A549 (cell line): Measurements from ENCODE around the gene SELPLG. TPM values are rescaled to one million over a fixed set of nuclear protein-coding genes. Genes with fewer than 3 reads are reported as not detected.

ENCODE experiments used
- ATAC-seq, 2 experiments: fragments of 200-7000 bp in 1 of 2; fragments of >200 bp in 1 of 2; cut with Nextera tagmentation in 1 of 2; cut with Tn5 transposase in 1 of 2; 3 replicates each; pipeline versions ENCODE4 v1.8.0 to v1.9.1; 2018 to 2020; ENCODE audit warnings: mild to moderate bottlenecking in 1 of 2, moderate library complexity in 1 of 2
- CTCF ChIA-PET: fragments of 300-600 bp; sonication (Branson Sonifier 250); formaldehyde crosslinking; extraction: SDS; loops from one replicate; lab custom pipeline; 2021; ENCODE audit warnings: antibody characterized with exemption, inconsistent platforms; lab: Yijun Ruan, JAX
- POLR2A ChIA-PET: fragments of 350-600 bp; formaldehyde crosslinking; extraction: SDS; loops from one replicate; lab custom pipeline; 2021; ENCODE audit warnings: antibody characterized with exemption, inconsistent platforms; lab: Yijun Ruan, JAX
- DNase-seq, 2 experiments: peaks; one replicate each; pipeline versions ENCODE4 v3.0.0 to v3.0.0-alpha.2; 2011 to 2016; ENCODE audit warnings: low read depth in 1 of 2, low spot score in 1 of 2
- FAIRE-seq: peaks from 2 replicates; lab custom pipeline; 2011; peaks lifted over from hg19 to GRCh38; lab: Jason Lieb, UNC
- H3K27ac ChIP-seq, 2 experiments: fragments of >200 bp; sonication (Bioruptor Twin); formaldehyde crosslinking; 3 replicates each; pipeline ENCODE4 v1.5.1; 2016 to 2017
- H3K4me1 ChIP-seq: fragments of >200 bp; sonication (Bioruptor Twin); formaldehyde crosslinking; 3 replicates; pipeline ENCODE4 v1.6.1; 2016
- H3K4me2 ChIP-seq: fragments of >200 bp; sonication (Bioruptor Twin); formaldehyde crosslinking; 3 replicates; pipeline ENCODE4 v1.6.1; 2016
- H3K4me3 ChIP-seq: fragments of >200 bp; sonication (Bioruptor Twin); formaldehyde crosslinking; 3 replicates; pipeline ENCODE4 v1.5.1; 2016
- H3K9me3 ChIP-seq: fragments of >200 bp; sonication (Bioruptor Twin); formaldehyde crosslinking; 3 replicates; pipeline ENCODE4 v1.6.1; 2016
- ATOH8 ChIP-seq: fragments of 250-450 bp; sonication (Bioruptor Pico); IDR thresholded peaks from 2 replicates; pipeline ENCODE4 v1.5.0; 2020; ENCODE audit warnings: low read depth, mild to moderate bottlenecking, moderate library complexity
- CBX8 ChIP-seq: fragments of 200-600 bp; sonication (generic); IDR thresholded peaks from 2 replicates; pipeline ENCODE4 v1.6.1; 2016
- CHD2 ChIP-seq: fragments of 150-350 bp; IDR thresholded peaks from 2 replicates; pipeline ENCODE4 v1.6.1; 2014; ENCODE audit warnings: low read length; ENCODE audit not compliant: partially characterized antibody
- EHF ChIP-seq: fragments of 250-450 bp; sonication (Bioruptor Pico); IDR thresholded peaks from 2 replicates; pipeline ENCODE4 v1.5.0; 2020; ENCODE audit warnings: mild to moderate bottlenecking
- EHMT2 ChIP-seq: fragments of 200-600 bp; sonication (generic); IDR thresholded peaks from 2 replicates; pipeline ENCODE4 v1.6.1; 2016; ENCODE audit warnings: antibody characterized with exemption, low read depth, mild to moderate bottlenecking, moderate library complexity
- EP300 ChIP-seq, 2 experiments: fragments of >200 bp; sonication (Bioruptor Twin); formaldehyde crosslinking; IDR thresholded peaks; 2 replicates in 1 of 2; 3 replicates in 1 of 2; pipeline ENCODE4 v1.6.1; 2016 to 2017
- HDAC2 ChIP-seq: fragments of 200-600 bp; sonication (generic); IDR thresholded peaks from 2 replicates; pipeline ENCODE4 v1.6.1; 2016
- HEYL ChIP-seq: fragments of 250-450 bp; sonication (Bioruptor Pico); IDR thresholded peaks from 2 replicates; pipeline ENCODE4 v1.8.0; 2021; ENCODE audit warnings: mild to moderate bottlenecking, moderate library complexity
- HOXB13 ChIP-seq: fragments of 250-450 bp; sonication (Bioruptor Pico); IDR thresholded peaks from 2 replicates; pipeline ENCODE4 v1.5.0; 2020; ENCODE audit warnings: low read depth, mild to moderate bottlenecking, moderate library complexity
- JUNB ChIP-seq: fragments of >200 bp; sonication (Bioruptor Twin); formaldehyde crosslinking; IDR thresholded peaks from 2 replicates; pipeline ENCODE4 v1.6.1; 2016
- NPAS2 ChIP-seq: fragments of 250-450 bp; sonication (Bioruptor Pico); IDR thresholded peaks from 2 replicates; pipeline ENCODE4 v1.8.0; 2022; ENCODE audit warnings: mild to moderate bottlenecking, moderate library complexity, borderline replicate concordance
- POLR2AphosphoS2 ChIP-seq: conservative IDR thresholded peaks from 2 replicates; pipeline ENCODE4 v1.6.1; 2012; ENCODE audit warnings: low read length, improper control_type of control experiment, inconsistent platforms
- RARB ChIP-seq: fragments of 250-450 bp; sonication (Bioruptor Pico); IDR thresholded peaks from 2 replicates; pipeline ENCODE4 v1.8.0; 2021; ENCODE audit warnings: mild to moderate bottlenecking, moderate library complexity
- RCOR1 ChIP-seq: fragments of 150-350 bp; IDR thresholded peaks from 2 replicates; pipeline ENCODE4 v1.6.1; 2014; ENCODE audit warnings: antibody characterized with exemption, low read length, low read depth
- SMC3 ChIP-seq: fragments of >200 bp; sonication (Bioruptor Twin); formaldehyde crosslinking; IDR thresholded peaks from 3 replicates; pipeline ENCODE4 v1.6.1; 2018; ENCODE audit warnings: inconsistent platforms
- SREBF2 ChIP-seq: fragments of 450-650 bp; IDR thresholded peaks from 2 replicates; pipeline ENCODE4 v1.6.1; 2014; ENCODE audit warnings: mild to moderate bottlenecking, moderate library complexity
- ZNF302 ChIP-seq: fragments of 250-450 bp; sonication (Bioruptor Pico); IDR thresholded peaks from 2 replicates; pipeline ENCODE4 v1.9.0; 2021; ENCODE audit warnings: inconsistent platforms, mild to moderate bottlenecking, moderate library complexity
- WGBS: methylation state at CpG from one replicate; pipeline ENCODE4 v1.1.6; 2017; ENCODE audit errors: missing lambda C conversion rate; 5-methylcytosine and 5-hydroxymethylcytosine counted together
- polyA plus RNA-seq, 4 experiments: library from polyadenylated mRNA; depleted of rRNA in 3 of 4; stranded (reverse); fragments of >200 nt; fragmentation: RNase III in 1 of 4; extraction: RNeasy Plus Mini Kit Qiagen cat#74134 plus additional on column Dnase treatment in 1 of 4; gene quantifications; 2 replicates in 3 of 4; 3 replicates in 1 of 4; pipeline ENCODE4 v1.2.3, GENCODE V29; 2011 to 2017
- TF ChIP-seq, protein P1 (sequence below): fragments of 250-450 bp; sonication (Bioruptor Pico); IDR thresholded peaks from 2 replicates; pipeline ENCODE4 v1.5.0; 2021; ENCODE audit warnings: mild to moderate bottlenecking, moderate library complexity, borderline replicate concordance
- TF ChIP-seq, protein P2 (sequence below): IDR thresholded peaks from 2 replicates; pipeline ENCODE4 v1.6.1; 2012
- TF ChIP-seq, protein P3 (sequence below): fragments of 150-350 bp; IDR thresholded peaks from 2 replicates; pipeline ENCODE4 v1.6.1; 2014; ENCODE audit warnings: low read depth, mild to moderate bottlenecking, low read length

Gene SELPLG
- polyA plus RNA-seq, 2 of the 4 experiments (the other 2 are of a cell fraction): 0.17 to 0.67 TPM

DNA sequence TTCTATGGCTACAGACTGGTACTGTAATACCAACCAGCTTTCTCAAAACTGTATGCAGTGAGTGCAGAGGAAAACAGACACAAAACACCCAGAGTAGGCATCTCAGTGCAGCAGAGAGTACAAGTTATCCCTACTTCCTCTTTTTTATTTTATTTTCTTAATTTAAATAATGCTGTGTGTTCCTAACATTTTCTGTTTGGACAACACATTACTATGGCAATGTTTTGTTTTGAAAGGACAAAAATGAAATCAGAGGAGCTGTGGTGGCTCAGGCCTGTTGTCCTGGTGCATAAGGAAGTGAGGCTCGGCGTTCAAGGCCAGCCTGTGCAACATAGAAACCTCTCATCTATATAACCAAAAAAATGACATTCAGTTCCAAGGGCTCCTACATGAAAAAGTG lies 33.7 kb upstream of the SELPLG start:
- ChIA-PET POLR2A (no interaction called here), CTCF (interaction anchor here (0.6 to 19.3 kb wide), 13 partner anchors 14 to 427 kb away, joined by 3 to 313 read pairs (median 4); no protein-coding TSS in a partner anchor)
- no peak for FAIRE-seq
- TF ChIP-seq RCOR1 (no peak), JUNB (no peak), POLR2AphosphoS2 (no peak), EP300 (IDR thresholded peaks at IDR 0.05) (no peak), HDAC2 (no peak), CHD2 (no peak), CBX8 (no peak), ZNF302 (no peak), RARB (CRISPR knock-in tag) (no peak), ATOH8 (CRISPR knock-in tag) (no peak), SREBF2 (no peak), HOXB13 (CRISPR knock-in tag) (no peak), EHF (CRISPR knock-in tag) (no peak), HEYL (CRISPR knock-in tag) (no peak), EHMT2 (no peak), NPAS2 (CRISPR knock-in tag) (no peak), SMC3 (no peak)
- TF ChIP-seq, protein P1, sequence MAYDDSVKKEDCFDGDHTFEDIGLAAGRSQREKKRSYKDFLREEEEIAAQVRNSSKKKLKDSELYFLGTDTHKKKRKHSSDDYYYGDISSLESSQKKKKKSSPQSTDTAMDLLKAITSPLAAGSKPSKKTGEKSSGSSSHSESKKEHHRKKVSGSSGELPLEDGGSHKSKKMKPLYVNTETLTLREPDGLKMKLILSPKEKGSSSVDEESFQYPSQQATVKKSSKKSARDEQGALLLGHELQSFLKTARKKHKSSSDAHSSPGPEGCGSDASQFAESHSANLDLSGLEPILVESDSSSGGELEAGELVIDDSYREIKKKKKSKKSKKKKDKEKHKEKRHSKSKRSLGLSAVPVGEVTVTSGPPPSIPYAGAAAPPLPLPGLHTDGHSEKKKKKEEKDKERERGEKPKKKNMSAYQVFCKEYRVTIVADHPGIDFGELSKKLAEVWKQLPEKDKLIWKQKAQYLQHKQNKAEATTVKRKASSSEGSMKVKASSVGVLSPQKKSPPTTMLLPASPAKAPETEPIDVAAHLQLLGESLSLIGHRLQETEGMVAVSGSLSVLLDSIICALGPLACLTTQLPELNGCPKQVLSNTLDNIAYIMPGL: no peak
- TF ChIP-seq, protein P2, sequence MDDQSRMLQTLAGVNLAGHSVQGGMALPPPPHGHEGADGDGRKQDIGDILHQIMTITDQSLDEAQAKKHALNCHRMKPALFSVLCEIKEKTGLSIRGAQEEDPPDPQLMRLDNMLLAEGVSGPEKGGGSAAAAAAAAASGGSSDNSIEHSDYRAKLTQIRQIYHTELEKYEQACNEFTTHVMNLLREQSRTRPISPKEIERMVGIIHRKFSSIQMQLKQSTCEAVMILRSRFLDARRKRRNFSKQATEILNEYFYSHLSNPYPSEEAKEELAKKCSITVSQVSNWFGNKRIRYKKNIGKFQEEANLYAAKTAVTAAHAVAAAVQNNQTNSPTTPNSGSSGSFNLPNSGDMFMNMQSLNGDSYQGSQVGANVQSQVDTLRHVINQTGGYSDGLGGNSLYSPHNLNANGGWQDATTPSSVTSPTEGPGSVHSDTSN: no peak
- TF ChIP-seq, protein P3, sequence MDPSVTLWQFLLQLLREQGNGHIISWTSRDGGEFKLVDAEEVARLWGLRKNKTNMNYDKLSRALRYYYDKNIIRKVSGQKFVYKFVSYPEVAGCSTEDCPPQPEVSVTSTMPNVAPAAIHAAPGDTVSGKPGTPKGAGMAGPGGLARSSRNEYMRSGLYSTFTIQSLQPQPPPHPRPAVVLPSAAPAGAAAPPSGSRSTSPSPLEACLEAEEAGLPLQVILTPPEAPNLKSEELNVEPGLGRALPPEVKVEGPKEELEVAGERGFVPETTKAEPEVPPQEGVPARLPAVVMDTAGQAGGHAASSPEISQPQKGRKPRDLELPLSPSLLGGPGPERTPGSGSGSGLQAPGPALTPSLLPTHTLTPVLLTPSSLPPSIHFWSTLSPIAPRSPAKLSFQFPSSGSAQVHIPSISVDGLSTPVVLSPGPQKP: no peak
- 87% methylated on average over 2 of the region's 2 CpGs for WGBS
- Histone ChIP-seq H3K4me2 (0 out of 3 replicates have a peak overlapping the region, but pooled peaks have one; percentile 2), H3K27ac (peak overlapping the region in 1 of 2 experiments; percentile 54; a peak in 2 of 6 replicates), H3K9me3 (no peaks in the 10 kb centered on the region), H3K4me3 (no peak overlapping the region), H3K4me1 (peaks cover 60% of the 10 kb centered on the region)
- DNase-seq: no peak
- peak in 1 of 2 experiments; percentile 10; a peak in 2 of 6 replicates for ATAC-seq

GRCh38 chr12:108666401-108666881 lies 32.7 kb upstream of the SELPLG start:
- no peak overlapping the region for H3K4me3 ChIP-seq
- CTCF ChIA-PET: interaction anchor here (0.7 to 19.3 kb wide), 14 partner anchors 13 to 428 kb away, joined by 3 to 313 read pairs (median 4); partner anchors contain the start of gene ALKBH2
- peak; percentile 43 to 50; a peak in 4 of 6 replicates for ATAC-seq
- TF ChIP-seq POLR2AphosphoS2 (peak; percentile 45; the same call in 1 of the 2 replicates), EHMT2 (no peak)
- TF ChIP-seq, all 56 proteins: peak for 1
- Histone ChIP-seq H3K9me3 (no peaks in the 10 kb centered on the region), H3K27ac (peak overlapping the region in 1 of 2 experiments; percentile 29; a peak in 4 of 6 replicates), H3K4me2 (peak overlapping the region; percentile 8; the same call in 1 of the 3 replicates), H3K4me1 (peaks cover 60% of the 10 kb centered on the region)
- DNase-seq (no peak), FAIRE-seq (no peak)
- POLR2A ChIA-PET: no interaction called here
- 41% methylated on average over 3 of the region's 3 CpGs for WGBS
